ENCODE results near the gene HSPB6.

The HSPB6 gene

DNA sequence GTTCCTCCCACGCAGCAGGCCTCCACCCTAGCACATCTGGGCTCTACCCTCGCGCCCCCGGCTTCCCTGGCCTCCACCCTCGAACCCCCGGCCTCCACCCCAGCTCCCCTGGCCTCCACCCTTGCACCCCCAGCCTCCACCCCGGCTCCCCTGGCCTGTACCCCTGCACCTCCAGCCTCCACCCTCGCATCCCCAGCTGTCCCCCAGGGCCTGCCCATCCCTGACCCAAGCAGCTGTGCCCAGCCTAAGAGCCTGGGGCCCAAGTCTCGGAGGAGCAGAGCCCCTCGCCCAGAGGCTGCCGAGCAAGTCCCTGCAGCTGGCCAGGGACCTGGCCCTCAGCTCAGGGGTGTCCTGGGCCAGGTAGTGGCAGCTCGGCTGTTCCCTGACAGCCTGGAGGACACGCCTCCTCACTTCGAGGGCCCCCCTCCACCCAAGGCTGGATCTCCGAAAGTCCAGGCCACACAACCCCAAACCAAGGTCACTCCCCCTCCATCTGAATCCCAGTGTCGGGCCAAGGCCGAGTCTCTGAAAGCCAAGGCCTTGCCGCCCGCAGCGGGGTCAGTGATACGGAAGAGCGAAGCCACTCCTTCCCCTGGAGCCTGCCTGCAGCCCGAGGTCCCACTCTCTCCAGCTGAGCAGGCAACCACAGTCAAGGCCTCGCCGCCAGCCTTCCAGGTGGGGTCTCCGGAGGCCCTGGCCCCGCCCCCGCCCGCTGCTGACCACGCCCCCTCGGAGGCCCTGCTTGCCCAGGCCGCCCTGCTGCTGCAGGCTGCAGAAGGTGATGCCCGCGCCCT is 10.7 kb upstream of the HSPB6 start:
- DNase-seq (ENCODE audit: low spot score), result no peak

DNA sequence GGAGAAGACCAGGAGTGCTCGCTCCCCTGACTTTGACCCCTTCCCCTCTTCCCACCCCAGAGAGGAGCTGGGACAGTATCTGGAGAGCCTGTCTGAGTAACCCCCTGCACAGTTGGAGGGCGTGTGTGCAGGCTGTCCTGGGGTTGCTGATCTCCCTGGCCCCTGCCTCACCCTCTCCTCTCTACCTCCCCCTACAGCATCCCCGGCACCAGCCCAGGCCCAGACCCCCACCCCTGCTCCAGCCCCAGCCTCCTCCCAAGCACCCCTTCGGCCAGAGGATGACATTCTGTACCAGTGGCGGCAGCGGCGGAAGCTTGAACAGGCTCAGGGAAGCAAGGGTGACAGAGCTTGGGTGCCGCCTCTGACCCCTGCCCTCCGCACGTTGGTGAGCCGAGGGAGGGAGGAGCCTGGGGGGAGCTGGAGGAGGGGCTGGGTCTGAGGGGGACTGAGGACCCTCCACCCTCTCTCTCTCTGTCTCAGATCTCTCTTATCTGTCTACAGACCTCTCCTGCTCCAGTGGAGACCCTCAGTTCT is 9.8 kb upstream of the HSPB6 start:
- no peak for DNase-seq (ENCODE audit: low spot score)

DNA sequence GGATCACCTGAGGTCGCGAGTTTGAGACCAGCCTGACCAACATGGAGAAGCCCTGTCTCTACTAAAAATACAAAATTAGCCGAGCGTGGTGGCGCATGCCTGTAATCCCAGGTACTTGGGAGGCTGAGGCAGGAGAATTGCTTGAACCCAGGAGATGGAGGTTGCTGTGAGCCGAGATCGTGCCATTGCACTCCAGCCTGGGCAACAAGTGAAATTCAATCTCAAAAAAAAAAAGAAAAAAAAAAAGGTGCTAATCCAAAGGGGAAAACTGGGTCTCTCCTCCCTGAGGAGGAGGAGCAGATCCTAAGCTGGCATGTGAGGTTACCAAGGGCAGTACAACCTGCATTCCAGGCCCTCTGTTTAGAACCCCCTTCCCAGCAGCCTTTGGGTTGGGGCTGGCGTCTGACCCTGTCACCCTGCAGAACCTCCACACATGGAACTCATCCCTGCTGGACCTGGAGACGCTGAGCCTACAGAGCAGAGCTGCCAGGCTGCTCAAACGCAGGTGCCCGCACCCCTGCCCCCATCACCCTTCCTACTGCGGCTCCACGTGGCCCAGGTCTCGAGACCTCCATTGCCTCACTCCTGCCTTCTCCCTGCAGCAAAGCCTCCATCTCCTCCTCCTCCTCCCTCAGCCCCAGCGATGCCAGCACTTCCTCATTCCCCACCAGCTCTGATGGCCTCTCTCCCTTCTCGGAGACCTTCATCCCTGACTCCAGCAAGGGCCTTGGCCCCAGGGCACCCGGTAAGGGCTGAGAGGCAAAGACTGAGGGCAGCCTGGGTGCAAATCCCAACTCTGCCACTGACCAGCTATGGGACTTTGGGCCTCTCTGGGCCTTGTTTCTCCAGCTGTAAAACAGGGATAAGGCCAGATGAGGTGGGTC is 7.8 kb upstream of the HSPB6 start:
- DNase-seq (ENCODE audit: low spot score), result no peak

DNA sequence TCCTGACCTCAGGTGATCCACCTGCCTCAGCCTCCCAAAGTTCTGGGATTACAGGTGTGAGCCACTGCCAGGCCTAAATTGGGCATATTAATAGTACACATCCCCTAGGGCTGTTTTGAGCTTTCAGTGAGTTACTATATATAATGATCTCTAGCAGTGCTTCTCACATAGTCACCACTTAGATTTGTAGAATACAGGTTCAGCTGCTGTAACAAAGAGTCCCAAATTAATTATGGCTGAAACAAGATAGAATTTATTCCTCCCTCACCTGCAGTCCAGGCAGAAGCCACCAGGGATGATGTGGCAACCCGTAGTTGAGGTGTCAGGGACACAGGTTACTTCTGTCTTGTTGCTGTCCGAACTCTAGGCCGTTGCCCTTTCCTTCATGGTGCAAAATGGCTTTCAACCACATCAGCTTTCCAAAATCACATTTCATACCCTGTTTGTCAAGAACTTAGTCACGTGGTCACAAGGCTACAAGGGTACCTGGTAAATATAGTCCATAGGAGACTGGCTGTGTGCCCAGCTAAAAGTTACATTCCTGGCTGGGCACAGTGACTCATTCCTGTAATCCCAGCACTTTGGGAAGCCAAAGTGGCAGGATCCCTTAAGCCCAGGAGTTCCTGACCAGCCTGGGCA is 4.0 kb upstream of the HSPB6 start:
- no peak for DNase-seq (ENCODE audit: low spot score)

DNA sequence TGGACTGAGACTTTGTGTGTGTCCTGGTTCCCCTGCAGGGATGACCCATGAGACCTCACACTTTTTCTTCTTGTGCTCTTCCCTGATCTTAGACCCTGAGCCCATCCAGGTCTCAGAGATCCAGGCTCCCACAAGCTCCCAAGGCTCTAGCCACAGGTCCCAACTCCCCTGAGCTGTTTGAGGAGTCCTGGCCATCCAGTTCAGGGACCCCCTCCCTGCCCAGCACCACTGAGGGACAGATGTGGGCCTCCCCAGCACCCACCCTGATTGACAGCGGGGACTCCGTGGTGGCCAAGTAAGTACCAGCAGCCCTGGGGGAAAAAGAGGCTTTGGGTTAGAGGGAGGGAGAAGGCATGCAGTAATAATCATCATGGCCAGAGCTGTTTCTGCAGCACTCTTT is 2.9 kb upstream of the HSPB6 start:
- no peak for DNase-seq (ENCODE audit: low spot score)

DNA sequence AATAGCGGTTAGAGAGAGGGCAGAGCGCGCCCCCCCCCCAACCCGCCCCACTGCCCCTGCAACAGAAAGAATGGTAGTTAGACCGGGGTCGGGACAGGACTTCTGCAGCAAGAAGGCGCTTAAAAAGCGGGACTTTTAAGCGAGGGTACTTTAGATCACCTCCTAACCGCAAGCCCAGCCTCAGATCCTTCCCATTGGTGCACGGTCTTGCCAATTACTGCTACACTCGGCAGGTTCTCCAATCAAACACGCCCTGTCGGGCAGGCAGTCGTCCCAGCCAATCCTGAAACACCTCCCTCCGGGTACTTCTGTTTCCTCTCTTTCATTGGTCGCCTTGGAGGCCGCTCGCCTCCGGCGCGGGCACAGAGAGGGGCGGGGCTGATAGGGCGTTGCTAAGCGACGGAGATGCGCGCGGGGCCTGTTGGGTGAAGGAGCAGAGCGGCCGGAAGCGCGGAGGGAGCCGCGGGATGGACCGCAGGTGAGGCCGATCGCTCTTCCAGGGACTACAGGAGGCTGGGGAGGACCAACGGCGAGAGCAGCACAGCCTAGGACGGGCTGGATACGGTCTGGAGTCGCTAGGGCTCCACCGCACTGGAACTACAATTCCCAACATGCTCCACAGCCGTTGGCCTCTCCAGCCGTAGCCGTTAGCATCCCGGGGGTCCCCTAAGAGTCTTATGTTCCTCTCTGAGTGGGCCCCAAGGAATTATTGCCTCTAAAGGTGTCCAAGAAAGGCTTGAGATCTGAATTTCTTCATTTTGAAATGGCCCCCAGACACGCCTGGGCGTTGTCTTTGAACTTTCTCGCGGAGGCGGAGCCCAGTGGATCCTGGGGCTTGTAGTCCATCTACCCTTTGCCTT is 1.1 kb upstream of the HSPB6 start, which contains the start of gene PROSER3:
PROSER3 (plus strand) TSS at position 428 of the 860 bp plus-strand sequence; CDS start at position 468, 40 bp downstream.
- peak; percentile 98 for DNase-seq (ENCODE audit: low spot score)

DNA sequence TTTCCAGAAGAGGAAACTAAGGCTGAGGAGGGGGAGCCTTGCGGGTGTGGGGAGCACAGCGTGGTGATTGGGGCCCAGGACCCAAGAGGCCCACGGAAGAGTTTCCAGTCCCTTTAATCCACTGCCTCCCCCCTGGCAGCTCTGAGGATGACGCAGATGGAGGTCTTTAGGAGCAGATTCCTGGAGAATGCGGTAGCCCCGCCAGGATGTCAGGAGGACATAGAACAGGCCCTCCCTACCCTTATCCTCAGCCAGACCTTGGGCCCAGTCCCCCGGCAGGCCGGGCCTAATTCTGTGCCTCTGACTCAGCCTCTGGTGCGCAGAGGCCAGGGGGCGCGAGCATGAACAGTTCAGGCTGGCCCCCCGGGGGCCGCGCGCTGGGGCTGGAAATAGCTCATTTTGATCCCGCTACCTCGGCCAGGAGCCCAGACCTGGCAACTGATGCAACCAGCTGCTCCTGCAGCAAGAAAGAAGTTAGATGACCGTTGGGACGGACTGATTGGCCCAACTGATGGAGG is 461 bp upstream of the HSPB6 start:
- DNase-seq (ENCODE audit: low spot score), result no peak

DNA sequence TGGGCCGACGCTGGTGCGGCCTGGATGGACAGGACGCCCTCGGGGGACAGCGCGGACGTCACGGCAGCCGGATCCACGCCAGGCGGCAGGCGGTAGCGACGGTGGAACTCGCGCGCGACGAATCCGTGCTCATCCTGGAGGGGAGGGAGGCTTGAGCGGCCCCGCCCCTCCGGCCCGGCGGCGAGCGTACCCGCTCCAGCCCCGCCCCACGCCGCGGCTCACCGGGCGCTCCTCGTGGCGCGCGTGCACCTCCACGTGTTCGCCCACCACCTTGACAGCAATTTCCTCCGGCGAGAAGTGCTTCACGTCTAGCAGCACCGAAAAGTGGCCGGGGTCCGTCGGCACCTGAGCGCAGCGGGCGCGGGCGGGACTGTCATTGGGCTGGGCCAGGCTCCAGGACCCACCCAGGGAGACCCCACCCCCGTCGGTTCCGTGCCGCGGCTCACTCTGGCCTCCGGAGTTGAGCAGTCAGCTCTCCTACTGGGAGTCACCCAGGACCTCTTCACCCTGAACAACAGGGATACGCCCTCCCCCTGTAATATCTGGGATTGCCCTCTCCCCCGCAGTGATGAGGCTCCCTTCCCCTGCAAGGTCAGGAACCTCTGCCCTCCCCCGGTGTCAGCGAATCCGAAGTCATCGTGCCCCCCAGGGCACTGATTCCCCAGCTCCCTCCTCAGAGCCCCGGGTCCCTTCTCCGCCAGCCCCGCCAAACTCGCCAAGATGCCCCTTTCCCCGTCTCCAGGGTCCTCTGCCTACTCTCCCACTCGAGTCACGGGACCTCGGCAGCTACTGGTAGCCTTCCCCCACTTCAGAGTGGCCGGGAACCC is 1.1 kb downstream of the HSPB6 start:
- no peak for DNase-seq (ENCODE audit: low spot score)

DNA sequence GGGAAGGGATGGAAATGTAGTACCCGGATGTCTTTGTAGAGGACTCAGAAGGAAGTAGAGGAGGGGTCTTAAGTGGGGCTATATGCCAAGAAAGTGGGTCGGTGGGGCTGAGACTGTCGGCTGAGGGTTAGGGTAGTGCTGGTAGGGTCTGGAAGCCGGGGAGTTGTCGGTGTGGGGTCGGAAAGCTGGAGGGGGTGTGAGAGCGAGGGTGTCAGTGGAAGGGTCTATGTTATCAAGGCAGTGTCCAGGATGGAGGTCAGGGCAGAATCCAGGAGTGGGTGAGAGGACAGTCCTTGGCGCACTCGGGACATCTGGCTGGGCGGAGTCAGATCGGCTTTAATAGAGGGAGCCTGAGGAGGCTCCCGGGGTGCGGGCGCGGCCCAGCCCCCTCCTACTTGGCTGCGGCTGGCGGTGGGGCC is 1.7 kb downstream of the HSPB6 start:
- no peak for DNase-seq (ENCODE audit: low spot score)

DNA sequence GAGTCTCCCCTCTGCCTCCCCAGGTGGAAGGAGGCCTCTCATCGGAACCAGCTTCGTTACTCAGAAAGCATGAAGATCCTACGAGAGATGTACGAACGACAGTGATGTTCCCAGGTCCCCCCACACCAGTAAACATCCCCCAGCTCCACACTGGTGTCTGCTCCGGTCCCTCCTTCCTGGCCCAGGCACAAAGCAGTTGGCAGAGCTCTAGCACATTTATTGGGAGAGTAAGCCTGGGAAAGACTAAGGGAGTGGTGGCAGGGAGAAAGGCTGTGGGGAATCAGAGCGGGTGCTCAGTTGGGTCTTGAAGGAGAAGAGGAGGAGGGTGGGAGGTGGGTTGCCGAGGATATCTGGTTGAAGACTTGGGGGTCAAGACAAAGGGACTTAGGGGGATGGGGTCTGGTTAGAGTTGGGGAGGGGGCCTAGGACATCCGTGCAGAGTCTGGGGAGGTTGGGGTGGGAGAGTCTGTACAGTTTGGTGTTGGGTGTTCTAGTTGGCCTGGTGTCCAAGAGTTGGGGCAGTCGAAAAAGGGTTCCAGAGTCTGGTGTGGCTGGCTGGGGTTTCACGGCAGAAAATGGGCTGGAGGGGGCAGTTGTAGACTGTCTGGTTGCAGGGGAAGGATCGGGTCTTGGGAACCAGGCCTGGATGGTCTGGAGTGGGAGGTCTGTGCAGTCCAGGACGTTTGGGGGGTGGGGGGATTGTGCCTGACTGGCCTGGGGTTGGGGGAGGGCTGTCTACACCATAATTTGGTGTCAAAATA is 2.3 kb downstream of the HSPB6 start:
- DNase-seq (ENCODE audit: low spot score), result no peak

DNA sequence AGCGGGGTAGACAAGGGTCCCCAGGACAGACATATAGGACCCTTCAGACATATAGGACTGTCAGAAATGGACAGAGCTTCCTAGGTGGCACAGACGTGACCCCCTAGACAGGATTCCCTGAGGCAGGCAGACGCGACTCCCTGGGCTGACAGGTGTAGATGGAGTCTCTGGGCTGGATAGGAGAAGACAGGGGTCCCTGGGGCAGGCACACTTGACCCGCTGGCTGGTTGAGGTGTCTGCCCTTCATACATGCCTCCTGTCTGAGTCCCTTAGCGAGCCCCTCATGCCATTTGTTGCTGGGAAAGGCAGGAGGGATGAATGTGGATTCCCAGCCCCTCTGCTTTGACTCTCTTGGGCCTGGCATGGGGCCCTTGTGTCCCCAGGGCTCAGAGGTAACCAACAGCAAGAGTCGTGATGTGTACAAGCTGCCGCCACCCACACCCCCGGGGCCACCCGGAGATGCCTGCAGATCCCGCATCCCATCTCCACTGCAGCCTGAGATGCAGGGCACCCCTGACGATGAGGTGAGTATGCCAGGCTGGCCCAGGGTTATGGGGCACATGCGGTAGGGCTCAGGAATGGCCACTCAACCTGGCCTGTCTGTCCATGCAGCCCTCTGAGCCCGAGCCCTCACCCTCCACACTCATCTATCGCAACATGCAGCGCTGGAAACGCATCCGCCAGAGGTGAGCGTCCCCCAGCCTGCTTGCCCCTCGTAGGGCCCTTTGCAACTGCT is 3.0 kb downstream of the HSPB6 start:
- no peak for DNase-seq (ENCODE audit: low spot score)

DNA sequence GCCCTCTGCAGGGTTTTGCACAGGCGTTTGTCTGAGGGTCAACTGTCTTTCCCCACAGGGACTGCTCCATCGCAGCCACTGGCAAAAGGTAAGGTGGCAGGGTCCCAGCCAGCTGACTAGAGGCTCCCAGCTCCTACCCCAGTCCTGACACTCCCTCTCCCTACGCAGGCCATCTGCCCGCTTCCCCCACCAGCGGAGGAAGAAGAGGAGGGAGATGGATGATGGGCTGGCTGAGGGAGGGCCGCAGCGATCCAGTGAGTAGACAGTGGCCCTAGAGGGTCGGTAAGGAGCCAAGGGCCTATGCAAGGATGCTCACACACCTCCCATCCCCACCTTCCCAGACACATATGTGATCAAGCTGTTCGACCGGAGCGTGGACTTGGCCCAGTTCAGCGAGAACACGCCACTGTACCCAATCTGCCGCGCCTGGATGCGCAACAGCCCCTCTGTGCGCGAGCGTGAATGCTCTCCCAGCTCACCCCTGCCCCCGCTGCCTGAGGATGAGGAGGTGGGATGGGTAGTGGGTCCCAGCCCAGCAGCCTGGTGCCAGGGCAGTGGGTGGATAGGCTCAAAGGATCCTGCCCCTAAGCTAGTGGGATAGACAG is 4.0 kb downstream of the HSPB6 start:
- DNase-seq (ENCODE audit: low spot score), result no peak

DNA sequence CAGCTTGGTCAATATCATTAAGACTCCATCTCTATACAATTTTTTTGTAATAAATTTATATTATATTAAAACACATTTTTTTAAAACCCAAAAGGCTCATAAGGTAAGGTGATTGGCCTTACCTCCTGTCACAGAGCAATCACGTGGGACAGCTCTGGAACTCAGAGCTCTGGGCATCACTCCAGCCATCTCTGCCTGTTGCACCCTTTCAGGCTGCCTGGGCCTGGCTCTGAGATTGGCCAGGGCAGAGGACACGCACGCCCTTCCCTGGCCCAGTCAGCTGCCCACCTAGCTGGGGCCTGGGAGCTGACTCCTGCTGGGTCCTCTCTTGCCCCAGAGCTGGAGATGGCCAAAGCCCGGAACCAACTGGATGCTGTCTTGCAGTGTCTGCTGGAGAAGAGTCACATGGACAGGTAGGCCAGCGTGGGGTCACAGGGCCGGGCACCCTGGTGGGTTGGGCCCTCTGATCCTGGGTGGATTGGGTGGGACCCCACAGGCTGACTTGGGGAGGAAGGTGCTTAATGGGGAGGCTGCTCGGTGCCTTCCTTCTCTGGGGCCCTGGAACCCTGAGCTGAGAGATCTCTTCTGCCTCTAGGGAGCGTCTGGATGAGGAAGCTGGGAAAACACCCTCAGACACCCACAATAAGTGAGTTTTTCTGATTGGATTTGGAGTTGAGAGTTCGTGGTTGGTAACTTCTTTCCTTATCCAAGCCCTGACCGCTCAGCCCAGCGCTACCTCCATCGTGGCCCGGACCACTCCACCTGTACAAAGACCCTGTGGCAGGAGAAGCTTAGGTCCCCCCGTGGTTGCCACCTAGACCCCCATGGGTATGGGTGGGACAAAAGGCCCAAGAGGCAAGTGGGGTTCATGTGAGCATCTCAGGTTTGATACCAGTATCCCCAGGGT is 4.7 kb downstream of the HSPB6 start:
- DNase-seq (ENCODE audit: low spot score), result no peak

DNA sequence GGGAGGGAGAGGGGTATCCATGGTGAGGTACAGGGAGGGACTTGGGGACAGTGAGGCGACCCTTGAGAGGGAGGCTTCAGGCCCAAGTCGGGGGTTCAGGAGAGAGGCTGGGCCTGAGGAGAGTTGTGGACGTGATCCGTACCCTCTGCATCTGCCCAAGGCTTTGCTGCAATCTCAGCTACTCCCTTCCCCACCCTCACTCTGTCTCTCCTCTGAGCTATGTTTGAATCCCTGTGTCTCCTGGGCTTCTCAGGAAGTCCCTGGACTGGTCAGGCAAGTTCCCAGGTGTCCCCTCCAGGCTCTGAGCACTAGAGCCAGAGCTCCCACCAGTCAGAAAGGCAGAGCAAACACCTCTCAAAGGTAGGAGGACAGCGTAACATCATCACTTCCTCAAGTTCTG is 6.7 kb downstream of the HSPB6 start:
- no peak for DNase-seq (ENCODE audit: low spot score)

DNA sequence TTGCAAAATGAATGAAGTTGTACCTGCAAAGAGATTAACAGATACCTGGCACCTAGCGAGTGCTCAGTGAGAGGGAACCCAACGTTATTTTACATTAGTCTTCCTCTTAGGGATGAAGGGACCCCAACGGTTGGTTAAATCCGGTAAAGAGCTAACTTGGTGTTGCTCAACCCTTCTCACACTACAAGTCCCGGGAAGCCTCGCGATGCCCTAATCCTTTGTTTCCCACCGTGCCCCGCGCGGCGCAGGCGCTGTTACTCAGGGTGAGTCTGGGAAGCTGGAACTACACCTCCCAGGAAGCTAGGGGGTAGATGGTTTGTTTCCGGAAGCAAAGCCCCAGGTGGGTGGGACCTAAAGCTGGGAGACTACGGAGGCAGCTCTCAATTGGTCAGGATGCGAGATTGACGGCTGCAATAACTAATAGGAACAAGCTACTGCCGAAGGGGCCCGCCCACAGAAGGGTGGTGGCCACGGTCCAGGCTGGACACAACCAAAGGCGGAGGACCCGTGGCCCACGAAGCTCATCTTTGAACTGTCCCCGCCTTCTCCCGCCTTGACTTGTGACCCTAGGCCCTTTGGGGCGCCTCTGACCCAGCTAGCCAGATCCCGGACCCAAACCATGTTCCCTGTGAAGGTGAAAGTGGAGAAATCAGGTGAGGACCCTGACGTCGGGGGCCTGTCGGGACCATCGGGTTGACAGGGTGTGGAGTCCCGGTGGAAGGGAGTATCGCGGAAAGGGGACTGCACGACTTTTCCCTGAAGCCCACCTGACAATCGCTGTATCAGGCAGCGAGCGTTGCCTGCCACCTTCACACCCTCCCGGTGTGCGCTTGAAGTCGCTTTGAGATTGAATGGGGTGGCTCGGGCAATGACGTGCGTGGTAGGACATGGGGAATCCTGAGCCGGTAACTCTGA is 8.5 kb downstream of the HSPB6 start, which contains the start of gene LIN37:
LIN37 (plus strand) TSS at position 471 of the 915 bp plus-strand sequence; CDS start at position 620, 149 bp downstream.
- DNase-seq (ENCODE audit: low spot score), result peak; percentile 99

DNA sequence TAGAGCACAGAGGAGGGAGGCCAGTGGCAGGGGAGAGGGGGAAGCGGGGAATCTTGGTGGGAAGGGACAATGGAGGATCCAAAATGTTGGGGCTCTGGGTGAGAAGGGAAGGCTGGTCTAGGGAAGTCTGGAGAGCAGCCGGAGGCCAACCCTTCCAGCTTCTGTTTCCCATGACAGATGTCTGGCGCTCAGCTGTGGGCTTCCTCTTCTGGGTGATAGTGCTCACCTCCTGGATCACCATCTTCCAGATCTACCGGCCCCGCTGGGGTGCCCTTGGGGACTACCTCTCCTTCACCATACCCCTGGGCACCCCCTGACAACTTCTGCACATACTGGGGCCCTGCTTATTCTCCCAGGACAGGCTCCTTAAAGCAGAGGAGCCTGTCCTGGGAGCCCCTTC is 10.3 kb downstream of the HSPB6 start:
- DNase-seq (ENCODE audit: low spot score), result no peak
